Prostate gland (tissue), 2 donors: ENCODE data around the gene GALNTL6. TPM values are rescaled to one million over a fixed set of nuclear protein-coding genes. Genes with fewer than 3 reads are reported as not detected.

ENCODE experiments used
- DNase-seq: peaks from one replicate; pipeline ENCODE4 v3.0.0-alpha.2; 2019; ENCODE audit warnings: low spot score
- H3K27ac ChIP-seq, 2 donors: fragments of 200-600 bp; sonication (generic); 2 replicates each; pipeline ENCODE4 v1.5.1; 2017 to 2019
- H3K27me3 ChIP-seq: fragments of 200-600 bp; sonication (generic); replicated peaks from 2 replicates; pipeline ENCODE4 v1.5.1; 2019; ENCODE audit not compliant: insufficient read depth
- H3K36me3 ChIP-seq, 2 donors: fragments of 200-600 bp; sonication (generic); 1 replicate in 1 of 2; 2 replicates in 1 of 2; pipeline versions ENCODE4 v1.5.1 to v1.8.1; 2017 to 2019
- H3K4me1 ChIP-seq: fragments of 200-600 bp; sonication (generic); replicated peaks from 2 replicates; pipeline ENCODE4 v1.5.1; 2019
- H3K4me3 ChIP-seq, 2 donors: fragments of 200-600 bp; sonication (generic); 2 replicates each; pipeline ENCODE4 v1.5.1; 2017 to 2019
- H3K9me3 ChIP-seq: fragments of 200-600 bp; sonication (generic); 2 replicates; pipeline ENCODE4 v1.5.1; 2017
- POLR2A ChIP-seq: fragments of 450-650 bp; IDR thresholded peaks from one replicate; pipeline ENCODE4 v1.6.1; 2016; ENCODE audit warnings: antibody characterized with exemption, mild to moderate bottlenecking
- POLR2AphosphoS5 ChIP-seq: sonication (generic); formaldehyde crosslinking; IDR thresholded peaks from one replicate; pipeline ENCODE4 v1.6.1; 2017; ENCODE audit warnings: antibody characterized with exemption
- WGBS: methylation state at CpG from one replicate; pipeline ENCODE4 v1.1.5; 2018; 5-methylcytosine and 5-hydroxymethylcytosine counted together
- intact Hi-C: fragments of 100-400 bp; cut with DNase I; formaldehyde crosslinking; loops from one replicate; pipeline ENCODE4 v1.14.2; 2022
- total RNA-seq, 2 donors: library from RNA; depleted of rRNA; stranded (reverse); fragments of >200 nt; gene quantifications; one replicate each; pipeline ENCODE4 v1.1.0, GENCODE V29; 2016
- TF ChIP-seq, protein P1 (sequence below), 4 experiments: fragments of 200-600 bp in 2 of 4; fragments of 450-650 bp in 2 of 4; sonication (generic) in 2 of 4; IDR thresholded peaks; 1 replicate in 3 of 4; 2 replicates in 1 of 4; pipeline ENCODE4 v1.5.1; 2016 to 2019; ENCODE audit warnings: antibody characterized with exemption in 4 of 4, mild to moderate bottlenecking in 2 of 4, moderate library complexity in 2 of 4

The GALNTL6 gene
- total RNA-seq, 2 donors from 2014 or later, result 0.23 to 0.85 TPM

- H3K27ac ChIP-seq, result no peak overlapping the region
- TF ChIP-seq POLR2AphosphoS5 (no peak), POLR2A (no peak)
- TF ChIP-seq, protein P1, sequence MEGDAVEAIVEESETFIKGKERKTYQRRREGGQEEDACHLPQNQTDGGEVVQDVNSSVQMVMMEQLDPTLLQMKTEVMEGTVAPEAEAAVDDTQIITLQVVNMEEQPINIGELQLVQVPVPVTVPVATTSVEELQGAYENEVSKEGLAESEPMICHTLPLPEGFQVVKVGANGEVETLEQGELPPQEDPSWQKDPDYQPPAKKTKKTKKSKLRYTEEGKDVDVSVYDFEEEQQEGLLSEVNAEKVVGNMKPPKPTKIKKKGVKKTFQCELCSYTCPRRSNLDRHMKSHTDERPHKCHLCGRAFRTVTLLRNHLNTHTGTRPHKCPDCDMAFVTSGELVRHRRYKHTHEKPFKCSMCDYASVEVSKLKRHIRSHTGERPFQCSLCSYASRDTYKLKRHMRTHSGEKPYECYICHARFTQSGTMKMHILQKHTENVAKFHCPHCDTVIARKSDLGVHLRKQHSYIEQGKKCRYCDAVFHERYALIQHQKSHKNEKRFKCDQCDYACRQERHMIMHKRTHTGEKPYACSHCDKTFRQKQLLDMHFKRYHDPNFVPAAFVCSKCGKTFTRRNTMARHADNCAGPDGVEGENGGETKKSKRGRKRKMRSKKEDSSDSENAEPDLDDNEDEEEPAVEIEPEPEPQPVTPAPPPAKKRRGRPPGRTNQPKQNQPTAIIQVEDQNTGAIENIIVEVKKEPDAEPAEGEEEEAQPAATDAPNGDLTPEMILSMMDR (IDR thresholded peaks at IDR 0.05), result no peak
- H3K27me3 ChIP-seq, result no peaks in the 10 kb centered on the region
- no peaks in the 10 kb centered on the region for H3K36me3 ChIP-seq
- no peak for DNase-seq
- H3K4me3 ChIP-seq, result no peak overlapping the region
- intact Hi-C loops, result no loop called here
- no peaks in the 10 kb centered on the region for H3K4me1 ChIP-seq
- 83% methylated on average over 2 of the region's 2 CpGs for WGBS
- H3K9me3 ChIP-seq, result no peaks in the 10 kb centered on the region
Measured at GRCh38 chr4:172555725-172556124, 742.5 kb downstream of the GALNTL6 start.

GRCh38 chr4:172573899-172574298 is 760.7 kb downstream of the GALNTL6 start:
- no peaks in the 10 kb centered on the region for H3K4me1 ChIP-seq
- 56% methylated on average over 2 of the region's 2 CpGs for WGBS
- no peak for DNase-seq
- H3K27me3 ChIP-seq, result no peaks in the 10 kb centered on the region
- no peaks in the 10 kb centered on the region for H3K9me3 ChIP-seq
- TF ChIP-seq, protein P1 (IDR thresholded peaks at IDR 0.05), result no peak
- no peak for TF ChIP-seq POLR2AphosphoS5
- no peak for TF ChIP-seq POLR2A
- H3K27ac ChIP-seq, result no peak overlapping the region
- no peak overlapping the region for H3K4me3 ChIP-seq
- intact Hi-C loops, result no loop called here
- no peaks in the 10 kb centered on the region for H3K36me3 ChIP-seq

DNA sequence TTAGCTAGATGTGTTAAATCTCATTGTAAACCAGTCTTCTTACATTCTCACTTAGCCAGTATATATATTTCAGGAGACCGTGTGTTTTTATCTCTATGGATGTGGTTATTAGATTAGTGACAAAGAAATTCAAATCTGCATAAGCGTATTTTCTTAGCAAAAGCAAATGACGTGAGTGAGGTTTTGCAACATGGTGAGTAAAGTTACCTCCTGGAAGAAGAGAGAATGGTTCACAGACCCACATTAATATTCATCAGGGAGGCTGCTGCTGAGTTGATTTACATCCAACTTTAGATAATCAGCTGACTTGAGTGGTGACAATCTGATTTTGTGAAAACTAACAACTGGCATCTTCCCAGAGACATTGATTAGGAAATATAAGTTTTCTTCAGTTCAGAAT is 765.5 kb downstream of the GALNTL6 start:
- H3K9me3 ChIP-seq, result no peaks in the 10 kb centered on the region
- H3K4me3 ChIP-seq, result no peak overlapping the region
- TF ChIP-seq POLR2A (no peak), POLR2AphosphoS5 (no peak)
- TF ChIP-seq, protein P1 (IDR thresholded peaks at IDR 0.05), result no peak
- H3K27ac ChIP-seq, result no peak overlapping the region
- no peaks in the 10 kb centered on the region for H3K4me1 ChIP-seq
- intact Hi-C loops, result no loop called here
- whole genome bisulfite sequencing, result 70% methylated on average over 3 of the region's 3 CpGs
- H3K27me3 ChIP-seq, result no peaks in the 10 kb centered on the region
- no peak for DNase-seq
- H3K36me3 ChIP-seq, result no peaks in the 10 kb centered on the region

DNA sequence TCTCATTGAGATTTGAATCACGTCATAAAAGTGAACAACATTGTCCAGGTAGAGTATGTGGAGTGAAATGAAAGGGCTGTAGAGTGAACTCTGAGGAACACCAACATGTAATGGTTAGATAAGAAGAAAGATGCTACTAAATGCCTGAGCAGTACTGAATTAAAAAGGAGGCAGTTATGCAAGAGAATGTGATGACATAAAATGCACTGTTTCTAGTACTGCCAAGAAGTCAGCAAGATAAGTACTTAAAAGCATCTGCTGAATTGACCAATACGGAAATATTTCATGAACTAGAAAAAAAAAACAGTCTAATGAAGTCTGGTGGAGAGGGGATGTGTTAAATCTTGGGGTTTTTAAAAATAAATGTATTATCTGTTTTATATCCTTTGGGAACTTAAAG is 771.6 kb downstream of the GALNTL6 start:
- no peak for DNase-seq
- intact Hi-C loops, result no loop called here
- Histone ChIP-seq H3K27me3 (no peaks in the 10 kb centered on the region), H3K4me3 (no peak overlapping the region), H3K27ac (no peak overlapping the region), H3K36me3 (no peaks in the 10 kb centered on the region), H3K9me3 (no peaks in the 10 kb centered on the region), H3K4me1 (no peaks in the 10 kb centered on the region)
- WGBS, result 82% methylated on average over 2 of the region's 2 CpGs
- TF ChIP-seq, protein P1 (IDR thresholded peaks at IDR 0.05), result no peak
- TF ChIP-seq POLR2A (no peak), POLR2AphosphoS5 (no peak)

- no peaks in the 10 kb centered on the region for H3K36me3 ChIP-seq
Measured at GRCh38 chr4:172596206-172596605, 783.0 kb downstream of the GALNTL6 start.

More at GRCh38 chr4:172596206-172596605, 783.0 kb downstream of the GALNTL6 start:
- H3K27ac ChIP-seq, result no peak overlapping the region
- no peak overlapping the region for H3K4me3 ChIP-seq
- no peak for DNase-seq
- intact Hi-C loops, result no loop called here
- WGBS, result 38% methylated on average over 4 of the region's 4 CpGs
- TF ChIP-seq POLR2AphosphoS5 (no peak), POLR2A (no peak)
- TF ChIP-seq, protein P1 (IDR thresholded peaks at IDR 0.05), result no peak
- no peaks in the 10 kb centered on the region for H3K27me3 ChIP-seq
- no peaks in the 10 kb centered on the region for H3K4me1 ChIP-seq
- H3K9me3 ChIP-seq, result no peaks in the 10 kb centered on the region
